K562 (cell line): ENCODE data around the gene OXT.

Experiments
- ELF4 ChIP-seq: fragments of 450-650 bp; formaldehyde crosslinking; IDR thresholded peaks from 2 replicates; pipeline ENCODE4 v1.4.0; 2022; ENCODE audit warnings: missing genetic modification characterization
- FOXM1 ChIP-seq, 2 experiments: fragments of 450-650 bp in 1 of 2; sonication (generic) in 1 of 2; formaldehyde crosslinking in 1 of 2; IDR thresholded peaks; 2 replicates each; pipeline versions ENCODE4 v1.6.1 to v1.9.0; 2017 to 2022; ENCODE audit warnings: low read depth in 2 of 2, mild to moderate bottlenecking in 2 of 2, missing genetic modification reagents in 1 of 2, moderate library complexity in 1 of 2
- TF ChIP-seq, protein P1 (sequence below): sonication (generic); formaldehyde crosslinking; IDR thresholded peaks from 2 replicates; pipeline ENCODE4 v1.9.0; 2022; ENCODE audit warnings: mild to moderate bottlenecking, missing genetic modification reagents
- TF ChIP-seq, protein P2 (sequence below): IDR thresholded peaks from 3 replicates; pipeline ENCODE4 v1.6.1; 2011; ENCODE audit warnings: borderline replicate concordance, mild to moderate bottlenecking; ENCODE audit not compliant: insufficient read length, insufficient read depth

DNA sequence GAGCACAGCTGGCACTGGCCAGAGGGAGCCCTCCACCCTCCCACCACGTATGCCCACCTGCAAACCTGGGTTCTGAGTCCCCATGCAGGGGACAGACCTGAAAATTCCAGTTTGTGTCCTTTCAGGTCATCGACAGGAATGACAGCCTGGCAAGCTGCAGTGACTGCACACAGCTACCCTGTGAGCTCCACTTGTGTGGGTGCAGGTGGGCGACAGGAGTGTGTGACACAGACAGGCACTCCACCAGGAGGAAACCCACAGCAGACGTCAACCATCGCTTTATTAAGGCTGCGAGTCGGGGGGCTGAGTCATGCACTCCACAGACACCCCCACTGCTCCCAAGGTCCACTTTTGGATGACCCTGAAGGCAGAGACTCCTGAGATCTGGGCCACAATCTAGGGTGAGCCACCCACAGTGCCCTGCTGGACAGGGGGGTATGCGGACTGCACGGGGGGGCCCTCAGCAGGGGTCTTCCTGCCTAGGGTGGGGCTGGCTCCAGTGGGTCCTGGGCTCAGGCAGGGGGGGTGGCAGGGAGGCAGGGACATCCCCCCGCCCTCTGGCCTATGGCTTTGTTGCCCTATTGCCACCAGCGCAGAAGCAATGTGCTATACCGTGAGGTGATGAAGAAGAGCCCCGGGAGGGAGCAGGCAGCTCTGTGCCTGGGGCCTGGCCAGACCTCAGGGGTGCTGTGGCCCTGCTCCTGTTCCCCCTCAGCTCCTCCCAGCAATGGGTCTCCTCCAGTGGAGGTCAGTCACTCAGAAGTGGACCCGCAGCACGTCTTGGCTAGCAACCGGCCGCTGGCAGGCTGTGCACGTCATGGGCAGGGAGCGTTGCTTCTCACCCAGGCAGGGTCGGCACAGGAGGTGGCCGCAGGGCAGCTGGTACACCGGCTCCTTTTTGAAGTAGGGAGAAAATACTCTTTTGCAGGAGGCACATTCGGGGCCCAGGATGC is 38.2 kb downstream of the OXT start:
- TF ChIP-seq FOXM1 (IDR thresholded peaks at IDR 0.05; ENCODE audit: low read depth) (no peak), FOXM1 (CRISPR knock-in tag; IDR thresholded peaks at IDR 0.05; ENCODE audit: low read depth) (no peak), ELF4 (CRISPR knock-in tag) (no peak)
- TF ChIP-seq, protein P1, sequence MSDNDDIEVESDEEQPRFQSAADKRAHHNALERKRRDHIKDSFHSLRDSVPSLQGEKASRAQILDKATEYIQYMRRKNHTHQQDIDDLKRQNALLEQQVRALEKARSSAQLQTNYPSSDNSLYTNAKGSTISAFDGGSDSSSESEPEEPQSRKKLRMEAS (CRISPR knock-in tag) = no peak
- TF ChIP-seq, protein P2, sequence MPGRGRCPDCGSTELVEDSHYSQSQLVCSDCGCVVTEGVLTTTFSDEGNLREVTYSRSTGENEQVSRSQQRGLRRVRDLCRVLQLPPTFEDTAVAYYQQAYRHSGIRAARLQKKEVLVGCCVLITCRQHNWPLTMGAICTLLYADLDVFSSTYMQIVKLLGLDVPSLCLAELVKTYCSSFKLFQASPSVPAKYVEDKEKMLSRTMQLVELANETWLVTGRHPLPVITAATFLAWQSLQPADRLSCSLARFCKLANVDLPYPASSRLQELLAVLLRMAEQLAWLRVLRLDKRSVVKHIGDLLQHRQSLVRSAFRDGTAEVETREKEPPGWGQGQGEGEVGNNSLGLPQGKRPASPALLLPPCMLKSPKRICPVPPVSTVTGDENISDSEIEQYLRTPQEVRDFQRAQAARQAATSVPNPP = no peak
